ENCODE measurements around the gene ARL2. TPM values are rescaled to one million over a fixed set of nuclear protein-coding genes. Genes with fewer than 3 reads are reported as not detected.
"Not testable (repeated sequence)": the region's sequence is repeated elsewhere in the genome, so short reads cannot be mapped to it uniquely, and the experiment has no call there.

ARL2 gene
- 100 to 1,000 TPM; 103 to 151 (median 108) TPM for total RNA-seq

DNA sequence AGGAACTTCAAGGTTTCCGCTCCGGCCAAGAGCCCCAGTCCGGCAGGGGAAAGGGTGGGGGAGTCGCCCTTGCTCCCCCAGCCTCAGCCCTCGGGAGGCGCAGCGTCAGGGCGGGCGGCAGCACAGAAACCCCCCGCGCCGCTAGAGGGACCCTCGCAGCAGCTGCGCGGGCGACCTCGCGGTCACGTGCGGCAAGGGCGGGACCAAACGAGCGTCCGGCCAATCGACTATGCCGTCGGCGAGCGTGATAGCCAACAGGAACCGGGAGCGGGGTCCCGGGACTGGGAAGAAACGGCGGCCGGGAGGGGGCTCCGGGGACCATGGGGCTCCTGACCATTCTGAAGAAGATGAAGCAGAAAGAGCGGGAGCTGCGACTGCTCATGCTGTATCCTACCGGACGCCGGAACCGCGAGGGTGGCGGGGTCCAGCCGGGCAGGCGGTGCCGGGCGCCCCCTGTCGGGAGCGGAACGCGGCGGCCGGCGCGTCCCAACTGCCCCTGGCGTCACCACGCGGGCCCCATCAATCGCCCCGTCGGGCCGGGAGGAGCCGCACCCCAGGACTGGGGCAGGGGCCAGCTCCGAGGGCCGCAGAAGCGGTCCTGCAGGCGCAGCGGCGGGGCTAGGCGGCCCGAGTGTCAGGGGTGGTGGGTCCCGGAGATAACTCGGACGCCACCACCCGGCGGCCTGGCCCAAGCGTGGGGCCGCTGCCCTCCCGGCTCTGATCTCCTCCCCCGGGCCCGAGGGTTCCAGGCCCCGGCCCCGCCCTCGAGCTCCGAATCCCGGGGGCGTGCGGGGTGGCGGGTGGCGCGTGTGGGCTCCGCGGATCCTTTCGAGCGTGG, at the start of gene ARL2:
ARL2 (plus strand) TSS at position 273 of the 838 bp plus-strand sequence; CDS start at position 321, 48 bp downstream.
- H3K27ac ChIP-seq, result peak within 1 kb of the TSS; percentile 85
- peak within 1 kb of the TSS; percentile 60 to 77 (median 67) for H3K4me3 ChIP-seq
- peaks cover 5 to 7% of the 10 kb centered on the region in 2 donors for H3K4me1 ChIP-seq (replicated peaks in 1 of 2)
- peak; percentile 75 to 93 (median 90) for ATAC-seq (replicated peaks in 6 of 8)
- WGBS, 10 experiments, result 0% methylated on average over 1 to 6 of the region's 96 CpGs; no CpG with 5 or more reads in 7 of the 10 experiments
- in situ Hi-C loops (cut with MboI; ENCODE audit: low pct_unique_long_range_greater_than_20kb in 2 of 9, low sequenced_read_pairs in 9 of 9, unreplicated experiment in 9 of 9), result no loop called here

DNA sequence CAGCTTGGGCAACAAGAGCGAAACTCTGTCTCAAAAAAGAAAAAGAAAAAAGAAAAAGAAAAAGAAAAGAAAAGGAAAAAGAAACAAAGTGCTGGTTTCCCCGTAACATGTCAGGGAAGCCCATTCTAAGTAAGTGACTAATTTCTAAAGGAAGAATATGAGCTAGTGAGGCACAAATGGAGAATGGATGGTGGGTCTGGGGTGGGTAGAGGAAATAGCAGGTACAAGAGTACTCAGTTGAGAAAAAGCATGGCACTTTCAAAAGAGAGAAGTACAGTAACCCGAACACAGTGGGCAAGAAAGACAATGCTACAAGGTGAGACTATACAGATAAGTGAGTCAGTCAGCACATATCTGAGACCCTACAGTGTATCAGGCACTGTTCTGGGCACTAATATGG, 46.6 kb upstream of the ARL2 start:
- no peak for ATAC-seq (replicated peaks in 6 of 8)
- Histone ChIP-seq H3K4me3 (no peak overlapping the region), H3K27ac (no peak overlapping the region), H3K4me1 (replicated peaks in 1 of 2) (no peaks in the 10 kb centered on the region)
- in situ Hi-C loops (cut with MboI; ENCODE audit: low pct_unique_long_range_greater_than_20kb in 2 of 9, low sequenced_read_pairs in 9 of 9, unreplicated experiment in 9 of 9), result no loop called here
- WGBS, 10 experiments, result 73 to 100% (median 91%) methylated on average over 1 to 3 of the region's 3 CpGs

GRCh38 chr11:64969209-64969608, 44.8 kb upstream of the ARL2 start:
- Histone ChIP-seq H3K4me3 (no peak overlapping the region), H3K27ac (no peak overlapping the region), H3K4me1 (replicated peaks in 1 of 2) (no peaks in the 10 kb centered on the region)
- in situ Hi-C loops (cut with MboI; ENCODE audit: low pct_unique_long_range_greater_than_20kb in 2 of 9, low sequenced_read_pairs in 9 of 9, unreplicated experiment in 9 of 9), result no loop called here
- ATAC-seq (replicated peaks in 6 of 8), result peak in 6 of 8 experiments; percentile 17 to 98 (median 91)
- WGBS, 10 experiments, result 10 to 70% (median 38%) methylated on average over 2 to 5 of the region's 5 CpGs

GRCh38 chr11:64970731-64971151, 43.2 kb upstream of the ARL2 start:
- 0 to 100% (median 90%) methylated on average over 1 to 5 of the region's 8 CpGs; no CpG with 5 or more reads in 3 of the 10 experiments for WGBS, 10 experiments
- ATAC-seq (replicated peaks in 6 of 8), result no peak
- in situ Hi-C loops (cut with MboI; ENCODE audit: low pct_unique_long_range_greater_than_20kb in 2 of 9, low sequenced_read_pairs in 9 of 9, unreplicated experiment in 9 of 9), result no loop called here
- H3K4me1 ChIP-seq (replicated peaks in 1 of 2), result no peaks in the 10 kb centered on the region
- no peak overlapping the region for H3K4me3 ChIP-seq
- H3K27ac ChIP-seq, result no peak overlapping the region

GRCh38 chr11:64971421-64972233, 42.3 kb upstream of the ARL2 start, which contains the start of gene MAJIN:
Gene MAJIN, minus strand, starts transcription at chr11:64972108. Its CDS starts 12,703 bp downstream, at chr11:64959405.
- Histone ChIP-seq H3K27ac (no peak within 1 kb of the TSS), H3K4me3 (no peak within 1 kb of the TSS), H3K4me1 (replicated peaks in 1 of 2) (no peaks in the 10 kb centered on the region)
- WGBS, 10 experiments, result 0 to 80% (median 46%) methylated on average over 2 to 11 of the region's 69 CpGs; no CpG with 5 or more reads in 6 of the 10 experiments
- peak in 2 of 8 experiments; percentile 19 to 70 for ATAC-seq (replicated peaks in 6 of 8)
- in situ Hi-C loops (cut with MboI; ENCODE audit: low pct_unique_long_range_greater_than_20kb in 2 of 9, low sequenced_read_pairs in 9 of 9, unreplicated experiment in 9 of 9), result no loop called here

GRCh38 chr11:64974124-64974523, 39.8 kb upstream of the ARL2 start:
- H3K27ac ChIP-seq, result no peak overlapping the region
- no peaks in the 10 kb centered on the region for H3K4me1 ChIP-seq (replicated peaks in 1 of 2)
- 19 to 76% (median 57%) methylated on average over 2 to 5 of the region's 5 CpGs for WGBS, 10 experiments
- no peak overlapping the region for H3K4me3 ChIP-seq
- in situ Hi-C loops (cut with MboI; ENCODE audit: low pct_unique_long_range_greater_than_20kb in 2 of 9, low sequenced_read_pairs in 9 of 9, unreplicated experiment in 9 of 9), result no loop called here
- no peak for ATAC-seq (replicated peaks in 6 of 8)

GRCh38 chr11:64976651-64977050, 37.3 kb upstream of the ARL2 start:
- Histone ChIP-seq H3K4me3 (no peak overlapping the region), H3K27ac (no peak overlapping the region), H3K4me1 (replicated peaks in 1 of 2) (no peaks in the 10 kb centered on the region)
- 60 to 63% methylated on average over 1 to 2 of the region's 2 CpGs; no CpG with 5 or more reads in 8 of the 10 experiments for WGBS, 10 experiments
- no peak for ATAC-seq (replicated peaks in 6 of 8)
- in situ Hi-C loops (cut with MboI; ENCODE audit: low pct_unique_long_range_greater_than_20kb in 2 of 9, low sequenced_read_pairs in 9 of 9, unreplicated experiment in 9 of 9), result no loop called here

- H3K4me1 ChIP-seq (replicated peaks in 1 of 2); H3K4me3 ChIP-seq; ATAC-seq (replicated peaks in 6 of 8); H3K27ac ChIP-seq; in situ Hi-C loops (cut with MboI; ENCODE audit: low pct_unique_long_range_greater_than_20kb in 2 of 9, low sequenced_read_pairs in 9 of 9, unreplicated experiment in 9 of 9): not testable (repeated sequence)
- WGBS, 10 experiments, result 30 to 100% (median 75%) methylated on average over 1 to 5 of the region's 5 CpGs; no CpG with 5 or more reads in 1 of the 10 experiments
These were observed 30.6 kb upstream of the ARL2 start for GRCh38 chr11:64983339-64983738.

- in situ Hi-C loops (cut with MboI; ENCODE audit: low pct_unique_long_range_greater_than_20kb in 2 of 9, low sequenced_read_pairs in 9 of 9, unreplicated experiment in 9 of 9), result no loop called here
- H3K27ac ChIP-seq, result no peak overlapping the region
- no peak overlapping the region for H3K4me3 ChIP-seq
- no peak for ATAC-seq (replicated peaks in 6 of 8)
- WGBS, 10 experiments, result 20 to 100% (median 100%) methylated on average over 1 to 2 of the region's 6 CpGs; no CpG with 5 or more reads in 2 of the 10 experiments
- H3K4me1 ChIP-seq (replicated peaks in 1 of 2), result peaks cover 14% of the 10 kb centered on the region in 2 donors
These were observed 25.7 kb upstream of the ARL2 start for GRCh38 chr11:64987998-64988854.

DNA sequence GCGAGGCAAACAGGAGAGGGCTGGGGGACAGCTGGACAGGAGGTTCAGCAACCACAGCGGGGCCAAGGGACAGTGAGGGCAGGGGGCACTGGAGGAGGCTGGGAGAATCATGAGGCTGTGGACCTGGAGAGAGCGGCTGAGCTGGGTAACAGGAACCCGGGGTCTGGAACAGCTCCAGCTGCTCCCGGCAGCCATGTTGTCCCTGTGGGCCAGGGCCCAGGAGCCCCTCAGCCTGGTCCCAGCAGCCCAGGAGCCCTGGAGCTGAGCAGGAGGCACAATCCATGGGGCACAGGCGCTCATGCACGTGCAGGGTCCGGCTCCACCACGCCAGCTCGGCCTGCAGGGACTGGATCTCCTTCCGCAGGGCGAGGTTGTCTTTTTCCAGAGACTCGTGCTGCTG, 24.5 kb upstream of the ARL2 start:
- in situ Hi-C loops (cut with MboI; ENCODE audit: low pct_unique_long_range_greater_than_20kb in 2 of 9, low sequenced_read_pairs in 9 of 9, unreplicated experiment in 9 of 9), result no loop called here
- ATAC-seq (replicated peaks in 6 of 8), result peak in 4 of 8 experiments; percentile 2 to 8 (median 5)
- H3K4me1 ChIP-seq (replicated peaks in 1 of 2), result peaks cover 14% of the 10 kb centered on the region in 2 donors
- peak overlapping the region; percentile 68 to 71 for H3K27ac ChIP-seq
- WGBS, 10 experiments, result 93 to 100% methylated on average over 1 to 2 of the region's 13 CpGs; no CpG with 5 or more reads in 8 of the 10 experiments
- H3K4me3 ChIP-seq, result no peak overlapping the region

GRCh38 chr11:64990222-64990923, 23.6 kb upstream of the ARL2 start:
- in situ Hi-C loops (cut with MboI; ENCODE audit: low pct_unique_long_range_greater_than_20kb in 2 of 9, low sequenced_read_pairs in 9 of 9, unreplicated experiment in 9 of 9), result no loop called here
- peak; percentile 84 to 96 (median 90) for ATAC-seq (replicated peaks in 6 of 8)
- Histone ChIP-seq H3K4me1 (replicated peaks in 1 of 2) (peaks cover 14% of the 10 kb centered on the region in 2 donors), H3K27ac (peak overlapping the region; percentile 68 to 71), H3K4me3 (no peak overlapping the region)
- WGBS, 10 experiments, result 12 to 80% (median 48%) methylated on average over 1 to 8 of the region's 15 CpGs

DNA sequence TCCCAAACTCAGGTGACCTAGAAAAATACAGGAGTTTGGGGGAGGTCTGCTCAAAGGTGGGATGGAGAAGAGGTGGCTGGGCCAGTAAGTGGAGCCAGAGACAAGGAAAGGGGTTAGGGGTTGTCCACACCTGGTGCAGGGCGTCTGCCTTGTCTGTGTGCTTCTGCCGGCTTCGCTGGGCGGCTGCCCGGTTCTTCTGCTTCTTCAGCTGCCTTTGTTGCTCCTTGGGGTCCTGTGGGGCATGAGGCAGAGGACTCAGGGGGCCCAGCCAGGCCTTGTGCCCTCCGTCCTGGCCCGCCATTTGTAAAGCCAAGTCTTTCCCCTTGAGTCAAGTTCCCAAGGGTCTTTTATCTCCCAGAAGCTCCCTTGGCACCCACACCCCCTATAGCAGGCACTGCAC, 19.6 kb upstream of the ARL2 start:
- no peak overlapping the region for H3K4me3 ChIP-seq
- 70 to 80% methylated on average over 2 to 4 of the region's 7 CpGs; no CpG with 5 or more reads in 8 of the 10 experiments for whole genome bisulfite sequencing, 10 experiments
- ATAC-seq (replicated peaks in 6 of 8), result no peak
- H3K4me1 ChIP-seq (replicated peaks in 1 of 2), result peaks cover 14 to 17% of the 10 kb centered on the region in 2 donors
- in situ Hi-C loops (cut with MboI; ENCODE audit: low pct_unique_long_range_greater_than_20kb in 2 of 9, low sequenced_read_pairs in 9 of 9, unreplicated experiment in 9 of 9), result no loop called here
- no peak overlapping the region for H3K27ac ChIP-seq

Measured in motor neuron (in vitro differentiated cells).